Measurements from ENCODE around the gene RABGGTB. TPM values are rescaled to one million over a fixed set of nuclear protein-coding genes. Genes with fewer than 3 reads are reported as not detected.
"Not testable (repeated sequence)": the region's sequence is repeated elsewhere in the genome, so short reads cannot be mapped to it uniquely, and the experiment has no call there.

The RABGGTB gene
- total RNA-seq, result 233 and 240 TPM in 2 replicates

GRCh38 chr1:75785983-75786853 lies at the start of gene RABGGTB:
RABGGTB (plus strand) TSS chr1:75786256; CDS start chr1:75786272, 16 bp downstream.
- peaks cover 54% of the 10 kb centered on the region for H3K36me3 Mint-ChIP-seq (ENCODE audit: low read depth)
- H3K27ac Mint-ChIP-seq, result peak within 1 kb of the TSS; percentile 99
- peak within 1 kb of the TSS; percentile 97 for H3K4me3 Mint-ChIP-seq
- intact Hi-C loops (cut with micrococcal nuclease), result loop anchor here (1.0 to 10.0 kb wide), 6 partner anchors 62 to 1993 kb away; partner anchors contain the start of genes ACADM, CRYZ, MIGA1 and PIGK
- H3K4me1 Mint-ChIP-seq (ENCODE audit: low read depth), result peaks cover 46% of the 10 kb centered on the region
- DNase-seq (ENCODE audit: low spot score), result peak; percentile 93
- H3K9me3 Mint-ChIP-seq, result no peaks in the 10 kb centered on the region
- H3K27me3 Mint-ChIP-seq (ENCODE audit: insufficient read depth), result peaks cover 1% of the 10 kb centered on the region

- no peak overlapping the region for H3K27ac Mint-ChIP-seq
- intact Hi-C loops (cut with micrococcal nuclease), result no loop called here
- H3K9me3 Mint-ChIP-seq, result no peaks in the 10 kb centered on the region
- peaks cover 25% of the 10 kb centered on the region for H3K36me3 Mint-ChIP-seq (ENCODE audit: low read depth)
- no peaks in the 10 kb centered on the region for H3K27me3 Mint-ChIP-seq (ENCODE audit: insufficient read depth)
- DNase-seq (ENCODE audit: low spot score), result no peak
- H3K4me1 Mint-ChIP-seq (ENCODE audit: low read depth), result no peaks in the 10 kb centered on the region
- H3K4me3 Mint-ChIP-seq, result no peak overlapping the region
Measured at GRCh38 chr1:75742047-75742625, 43.9 kb upstream of the RABGGTB start.

DNA sequence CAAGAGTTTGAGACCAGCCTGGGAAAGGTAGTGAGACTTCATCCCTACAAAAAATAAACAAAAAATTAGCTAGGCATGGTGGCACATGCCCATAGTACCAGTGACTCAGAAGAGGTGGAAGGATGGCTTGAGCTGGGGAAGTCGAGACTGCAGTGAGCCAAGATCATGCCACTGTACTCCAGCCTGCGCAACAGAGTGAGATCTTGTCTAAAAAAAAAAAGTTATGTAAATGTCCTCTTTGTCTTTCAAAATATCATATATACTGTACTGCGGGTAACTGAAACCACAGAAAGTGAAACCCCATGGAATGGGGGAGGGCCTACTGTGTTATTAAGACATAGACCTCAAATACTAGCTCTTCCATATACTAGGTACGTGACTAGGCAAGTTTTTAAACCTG lies 40.8 kb upstream of the RABGGTB start:
- no peak overlapping the region for H3K4me3 Mint-ChIP-seq
- no peak for DNase-seq (ENCODE audit: low spot score)
- no peaks in the 10 kb centered on the region for H3K9me3 Mint-ChIP-seq
- no peak overlapping the region for H3K27ac Mint-ChIP-seq
- intact Hi-C loops (cut with micrococcal nuclease), result no loop called here
- H3K4me1 Mint-ChIP-seq (ENCODE audit: low read depth), result no peaks in the 10 kb centered on the region
- no peaks in the 10 kb centered on the region for H3K27me3 Mint-ChIP-seq (ENCODE audit: insufficient read depth)
- H3K36me3 Mint-ChIP-seq (ENCODE audit: low read depth), result peaks cover 19% of the 10 kb centered on the region

DNA sequence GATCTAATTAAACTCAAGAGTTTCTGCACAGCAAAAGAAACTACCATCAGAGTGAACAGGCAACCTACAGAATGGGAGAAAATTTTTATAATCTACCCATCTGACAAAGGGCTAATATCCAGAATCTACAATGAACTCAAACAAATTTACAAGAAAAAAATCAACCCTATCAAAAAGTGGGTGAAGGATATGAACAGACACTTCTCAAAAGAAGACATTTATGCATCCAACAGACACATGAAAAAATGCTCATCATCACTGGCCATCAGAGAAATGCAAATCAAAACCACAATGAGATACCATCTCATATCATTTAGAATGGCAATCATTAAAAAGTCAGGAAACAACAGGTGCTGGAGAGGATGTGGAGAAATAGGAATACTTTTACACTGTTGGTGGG lies 28.8 kb upstream of the RABGGTB start:
- H3K9me3 Mint-ChIP-seq, result peaks cover 15% of the 10 kb centered on the region
- intact Hi-C loops (cut with micrococcal nuclease); DNase-seq (ENCODE audit: low spot score): not testable (repeated sequence)

DNA sequence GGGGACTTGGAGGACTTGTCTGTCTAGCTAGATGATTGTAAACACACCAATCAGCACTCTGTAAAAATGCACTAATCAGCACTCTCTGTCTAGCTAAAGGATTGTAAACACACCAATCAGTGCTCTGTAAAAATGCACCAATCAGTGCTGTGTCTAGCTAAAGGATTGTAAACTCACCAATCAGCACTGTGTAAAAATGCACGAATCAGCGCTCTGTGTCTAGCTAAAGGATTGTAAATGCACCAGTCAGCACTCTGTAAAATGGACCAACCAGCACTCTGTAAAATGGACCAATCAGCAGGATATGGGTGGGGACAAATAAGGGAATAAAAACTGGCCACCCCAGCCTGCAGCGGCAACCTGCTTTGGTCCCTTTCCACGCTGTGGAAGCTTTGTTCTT lies 27.5 kb upstream of the RABGGTB start:
- Mint-ChIP-seq H3K9me3 (peaks cover 15% of the 10 kb centered on the region), H3K36me3 (ENCODE audit: low read depth) (peaks cover 45% of the 10 kb centered on the region)
- H3K27me3 Mint-ChIP-seq (ENCODE audit: insufficient read depth); DNase-seq (ENCODE audit: low spot score); H3K4me1 Mint-ChIP-seq (ENCODE audit: low read depth); H3K27ac Mint-ChIP-seq; intact Hi-C loops (cut with micrococcal nuclease); H3K4me3 Mint-ChIP-seq: not testable (repeated sequence)

More for the DNA sequence above, 28.8 kb upstream of the RABGGTB start:
- H3K27me3 Mint-ChIP-seq (ENCODE audit: insufficient read depth); H3K4me1 Mint-ChIP-seq (ENCODE audit: low read depth); H3K27ac Mint-ChIP-seq; H3K4me3 Mint-ChIP-seq: not testable (repeated sequence)
- H3K36me3 Mint-ChIP-seq (ENCODE audit: low read depth), result peaks cover 56% of the 10 kb centered on the region

- Mint-ChIP-seq H3K4me1 (ENCODE audit: low read depth) (no peaks in the 10 kb centered on the region), H3K36me3 (ENCODE audit: low read depth) (peaks cover 8% of the 10 kb centered on the region), H3K27ac (no peak overlapping the region), H3K27me3 (ENCODE audit: insufficient read depth) (no peaks in the 10 kb centered on the region), H3K4me3 (no peak overlapping the region), H3K9me3 (no peaks in the 10 kb centered on the region)
- intact Hi-C loops (cut with micrococcal nuclease), result no loop called here
- DNase-seq (ENCODE audit: low spot score), result no peak
Measured at GRCh38 chr1:75764057-75764655, 21.9 kb upstream of the RABGGTB start.

- Mint-ChIP-seq H3K4me1 (ENCODE audit: low read depth) (no peaks in the 10 kb centered on the region), H3K4me3 (no peak overlapping the region), H3K27me3 (ENCODE audit: insufficient read depth) (no peaks in the 10 kb centered on the region), H3K27ac (no peak overlapping the region), H3K9me3 (no peaks in the 10 kb centered on the region), H3K36me3 (ENCODE audit: low read depth) (peaks cover 6% of the 10 kb centered on the region)
- no peak for DNase-seq (ENCODE audit: low spot score)
- intact Hi-C loops (cut with micrococcal nuclease), result no loop called here
Measured at GRCh38 chr1:75765697-75766355, 20.2 kb upstream of the RABGGTB start.

- Mint-ChIP-seq H3K27me3 (ENCODE audit: insufficient read depth) (no peaks in the 10 kb centered on the region), H3K27ac (no peak overlapping the region), H3K36me3 (ENCODE audit: low read depth) (peaks cover 2% of the 10 kb centered on the region), H3K4me3 (no peak overlapping the region), H3K4me1 (ENCODE audit: low read depth) (no peaks in the 10 kb centered on the region), H3K9me3 (no peaks in the 10 kb centered on the region)
- no peak for DNase-seq (ENCODE audit: low spot score)
- intact Hi-C loops (cut with micrococcal nuclease), result no loop called here
Measured at GRCh38 chr1:75768016-75768415, 18.0 kb upstream of the RABGGTB start.

- intact Hi-C loops (cut with micrococcal nuclease), result no loop called here
- DNase-seq (ENCODE audit: low spot score), result no peak
- H3K27me3 Mint-ChIP-seq (ENCODE audit: insufficient read depth), result peaks cover 3% of the 10 kb centered on the region
- H3K36me3 Mint-ChIP-seq (ENCODE audit: low read depth), result peaks cover 1% of the 10 kb centered on the region
- H3K9me3 Mint-ChIP-seq, result no peaks in the 10 kb centered on the region
- no peak overlapping the region for H3K27ac Mint-ChIP-seq
- no peaks in the 10 kb centered on the region for H3K4me1 Mint-ChIP-seq (ENCODE audit: low read depth)
- H3K4me3 Mint-ChIP-seq, result no peak overlapping the region
Measured at GRCh38 chr1:75770761-75771160, 15.3 kb upstream of the RABGGTB start.

DNA sequence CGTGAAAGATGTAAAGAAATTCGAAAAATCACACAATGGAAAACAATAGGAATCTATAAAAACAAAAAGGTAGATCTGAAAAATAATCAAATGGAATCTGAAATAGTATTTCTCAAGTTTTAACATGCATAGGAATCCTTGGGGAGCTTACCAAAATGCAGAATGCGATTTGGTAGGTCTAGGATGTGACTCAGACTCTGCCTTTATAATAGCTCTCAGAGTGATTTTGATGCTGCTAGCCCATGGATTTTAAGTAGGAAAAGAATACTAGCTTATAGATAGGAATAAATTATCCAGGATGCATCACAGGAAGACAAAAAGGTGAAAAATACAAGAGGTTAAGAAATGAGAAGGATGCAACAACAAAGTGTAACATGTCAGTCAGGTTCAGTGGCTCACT lies 14.1 kb upstream of the RABGGTB start:
- DNase-seq (ENCODE audit: low spot score), result no peak
- H3K27ac Mint-ChIP-seq, result no peak overlapping the region
- H3K27me3 Mint-ChIP-seq (ENCODE audit: insufficient read depth), result peaks cover 3% of the 10 kb centered on the region
- H3K36me3 Mint-ChIP-seq (ENCODE audit: low read depth), result peaks cover 1% of the 10 kb centered on the region
- intact Hi-C loops (cut with micrococcal nuclease), result no loop called here
- no peak overlapping the region for H3K4me3 Mint-ChIP-seq
- no peaks in the 10 kb centered on the region for H3K4me1 Mint-ChIP-seq (ENCODE audit: low read depth)
- no peaks in the 10 kb centered on the region for H3K9me3 Mint-ChIP-seq

DNA sequence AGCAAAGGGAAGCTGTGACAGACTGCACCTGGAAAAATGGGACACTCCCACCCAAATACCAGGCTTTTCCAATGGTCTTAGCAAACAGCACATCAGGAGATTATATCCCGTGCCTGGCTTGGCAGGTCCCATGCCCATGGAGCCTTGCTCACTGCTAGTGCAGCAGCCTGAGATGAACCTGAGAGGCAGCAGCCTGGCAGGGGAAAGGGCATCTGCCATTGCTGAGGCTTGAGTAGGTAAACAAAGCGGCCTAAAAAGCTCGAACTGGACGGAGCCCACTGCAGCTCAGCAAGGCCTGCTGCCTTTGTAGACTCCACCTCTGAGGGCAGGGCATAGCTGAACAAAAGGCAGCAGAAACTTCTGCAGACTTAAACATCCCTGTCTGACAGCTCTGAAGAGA lies 8.2 kb upstream of the RABGGTB start:
- DNase-seq (ENCODE audit: low spot score); H3K36me3 Mint-ChIP-seq (ENCODE audit: low read depth); H3K4me3 Mint-ChIP-seq; intact Hi-C loops (cut with micrococcal nuclease); H3K4me1 Mint-ChIP-seq (ENCODE audit: low read depth); H3K27ac Mint-ChIP-seq; H3K9me3 Mint-ChIP-seq: not testable (repeated sequence)
- peaks cover 18% of the 10 kb centered on the region for H3K27me3 Mint-ChIP-seq (ENCODE audit: insufficient read depth)

DNA sequence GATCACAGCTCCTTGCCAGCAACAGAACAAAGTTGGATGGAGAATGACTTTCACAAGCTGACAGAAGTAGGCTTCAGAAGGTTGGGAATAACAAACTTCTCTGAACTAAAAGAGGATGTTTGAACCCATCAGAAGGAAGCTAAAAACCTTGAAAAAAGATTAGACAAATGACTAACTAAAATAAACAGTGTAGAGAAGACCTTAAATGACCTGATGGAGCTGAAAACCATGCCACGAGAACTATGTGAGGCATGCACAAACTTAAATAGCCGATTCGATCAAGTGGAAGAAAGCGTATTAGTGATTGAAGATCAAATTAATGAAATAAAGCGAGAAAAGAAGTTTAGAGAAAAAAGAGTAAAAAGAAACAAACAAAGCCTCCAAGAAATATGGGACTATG lies 7.4 kb upstream of the RABGGTB start:
- H3K9me3 Mint-ChIP-seq; H3K4me1 Mint-ChIP-seq (ENCODE audit: low read depth); DNase-seq (ENCODE audit: low spot score); H3K4me3 Mint-ChIP-seq; H3K36me3 Mint-ChIP-seq (ENCODE audit: low read depth); H3K27ac Mint-ChIP-seq; intact Hi-C loops (cut with micrococcal nuclease): not testable (repeated sequence)
- peaks cover 18% of the 10 kb centered on the region for H3K27me3 Mint-ChIP-seq (ENCODE audit: insufficient read depth)

Measured in activated T-helper 1 cell treated with anti-CD3 and anti-CD28 coated beads, Interleukin-12 subunit alpha, Interleukin-12 subunit beta, Interleukin-2, Interleukin-4 antibody, amounts not matched to agents 30 ng/mL and 10 ng/mL and 1 ng/mL, durations not matched to agents 14 hours and 24 hours and 36 hours (primary cell).